IMR-90 (cell line): Measurements from ENCODE around the gene SNAP29. TPM values are rescaled to one million over a fixed set of nuclear protein-coding genes. Genes with fewer than 3 reads are reported as not detected.

Source experiments
- ATAC-seq: fragments of 200-7000 bp; cut with Tn5 transposase; 2 replicates; pipeline ENCODE4 v1.9.1; 2020; ENCODE audit warnings: low read depth, mild to moderate bottlenecking, moderate library complexity
- BruUV-seq: library from RNA; stranded (reverse); fragments of 400-500 nt; replicated peaks from 2 replicates; lab custom pipeline; 2021; lab: Mats Ljungman, UMichigan
- CTCF ChIA-PET: fragments of 300-600 bp; formaldehyde crosslinking; extraction: SDS; loops from one replicate; lab custom pipeline; 2021; ENCODE audit warnings: antibody characterized with exemption; lab: Yijun Ruan, JAX
- POLR2A ChIA-PET: fragments of 300-600 bp; sonication (Branson Sonifier 250); formaldehyde crosslinking; loops from one replicate; lab custom pipeline; 2022; ENCODE audit warnings: antibody characterized with exemption; ENCODE audit not compliant: unreplicated experiment; lab: Charles Lee
- DNase-seq: peaks from one replicate; pipeline ENCODE4 v3.0.0; 2013
- H2AFZ ChIP-seq: replicated peaks from 2 replicates; pipeline ENCODE3; 2013; ENCODE audit warnings: low read length, mild to moderate bottlenecking; ENCODE audit not compliant: poor library complexity
- H2AK5ac ChIP-seq: 2 replicates; pipeline ENCODE4 v1.6.1; 2013; ENCODE audit warnings: low read depth, low read length, inconsistent platforms
- H2AK9ac ChIP-seq: replicated peaks from 2 replicates; pipeline ENCODE3; 2013; ENCODE audit warnings: mild to moderate bottlenecking, low read depth, low read length, moderate library complexity; ENCODE audit not compliant: poor library complexity
- H2BK120ac ChIP-seq: 2 replicates; pipeline ENCODE4 v1.6.1; 2013; ENCODE audit warnings: low read depth, low read length, inconsistent platforms
- H2BK15ac ChIP-seq: 3 replicates; pipeline ENCODE4 v1.6.1; 2013; ENCODE audit warnings: low read depth, low read length, inconsistent platforms
- H2BK20ac ChIP-seq: 2 replicates; pipeline ENCODE4 v1.6.1; 2013; ENCODE audit warnings: low read depth, mild to moderate bottlenecking, inconsistent platforms, low read length, moderate library complexity
- H2BK5ac ChIP-seq: 2 replicates; pipeline ENCODE4 v1.6.1; 2013; ENCODE audit warnings: mild to moderate bottlenecking, low read depth, low read length, inconsistent platforms; ENCODE audit not compliant: poor library complexity, severe bottlenecking
- H3K14ac ChIP-seq: replicated peaks from 2 replicates; pipeline ENCODE4 v1.6.1; 2013; ENCODE audit warnings: low read depth, low read length, inconsistent platforms
- H3K18ac ChIP-seq: 2 replicates; pipeline ENCODE4 v1.6.1; 2013; ENCODE audit warnings: low read depth, low read length, control low read depth
- H3K23ac ChIP-seq: 2 replicates; pipeline ENCODE4 v1.6.1; 2013; ENCODE audit warnings: low read depth, low read length, inconsistent platforms
- H3K27ac ChIP-seq: 2 replicates; pipeline ENCODE4 v1.5.1; 2013; ENCODE audit warnings: mild to moderate bottlenecking, control low read depth, low read length; ENCODE audit not compliant: insufficient read depth
- H3K27me3 ChIP-seq: 2 replicates; pipeline ENCODE4 v1.6.1; 2013; ENCODE audit warnings: low read length; ENCODE audit not compliant: control insufficient read depth, insufficient read depth
- H3K36me3 ChIP-seq: 2 replicates; pipeline ENCODE4 v1.6.1; 2013; ENCODE audit warnings: low read length, mixed read lengths; ENCODE audit not compliant: control insufficient read depth, insufficient read depth
- H3K4ac ChIP-seq: 2 replicates; pipeline ENCODE4 v1.6.1; 2013; ENCODE audit warnings: low read depth, low read length, inconsistent platforms
- H3K4me1 ChIP-seq: 2 replicates; pipeline ENCODE4 v1.6.1; 2013; ENCODE audit warnings: low read length, mixed read lengths; ENCODE audit not compliant: control insufficient read depth, insufficient read depth
- H3K4me2 ChIP-seq: 2 replicates; pipeline ENCODE4 v1.6.1; 2013; ENCODE audit warnings: low read depth, mild to moderate bottlenecking, control low read depth, low read length, moderate library complexity
- H3K4me3 ChIP-seq: 2 replicates; pipeline ENCODE4 v1.5.1; 2013; ENCODE audit warnings: low read depth, mild to moderate bottlenecking, control low read depth, low read length, moderate library complexity; ENCODE audit not compliant: insufficient read depth
- H3K56ac ChIP-seq: 2 replicates; pipeline ENCODE4 v1.6.1; 2013; ENCODE audit warnings: low read length, inconsistent platforms; ENCODE audit not compliant: insufficient read depth; ENCODE audit errors: extremely low read depth
- H3K79me1 ChIP-seq, 2 experiments: 2 replicates each; pipeline ENCODE4 v1.6.1; 2013; ENCODE audit warnings: low read length in 2 of 2, inconsistent platforms in 1 of 2, low read depth in 1 of 2
- H3K9ac ChIP-seq: 2 replicates; pipeline ENCODE4 v1.6.1; 2013; ENCODE audit warnings: low read depth, low read length, control low read depth
- H3K9me1 ChIP-seq: 2 replicates; pipeline ENCODE4 v1.6.1; 2013; ENCODE audit warnings: low read length, inconsistent platforms; ENCODE audit not compliant: insufficient read depth
- H3K9me3 ChIP-seq: 2 replicates; pipeline ENCODE4 v1.6.1; 2013; ENCODE audit warnings: low read length; ENCODE audit not compliant: control insufficient read depth, insufficient read depth
- H4K20me1 ChIP-seq: 2 replicates; pipeline ENCODE4 v1.6.1; 2013; ENCODE audit warnings: low read length, inconsistent platforms; ENCODE audit not compliant: insufficient read depth
- H4K5ac ChIP-seq: 2 replicates; pipeline ENCODE4 v1.6.1; 2013; ENCODE audit warnings: mild to moderate bottlenecking, low read depth, low read length, control low read depth
- H4K8ac ChIP-seq, 2 experiments: 2 replicates each; pipeline ENCODE4 v1.6.1; 2013; ENCODE audit warnings: low read depth in 2 of 2, low read length in 2 of 2, control low read depth in 1 of 2, inconsistent platforms in 1 of 2
- H4K91ac ChIP-seq: 2 replicates; pipeline ENCODE4 v1.6.1; 2013; ENCODE audit warnings: low read depth, low read length, inconsistent platforms; ENCODE audit not compliant: insufficient read depth
- BHLHE40 ChIP-seq: fragments of 150-350 bp; IDR thresholded peaks from 2 replicates; pipeline ENCODE4 v1.6.1; 2016; ENCODE audit warnings: mild to moderate bottlenecking, low read depth, low read length
- CEBPB ChIP-seq: IDR thresholded peaks from 2 replicates; pipeline ENCODE4 v1.6.1; 2012; ENCODE audit warnings: low read depth, low read length, improper control_type of control experiment
- FOS ChIP-seq: fragments of 150-350 bp; IDR thresholded peaks from 2 replicates; pipeline ENCODE4 v1.6.1; 2016; ENCODE audit warnings: low read depth, low read length
- MAFK ChIP-seq: IDR thresholded peaks from 2 replicates; pipeline ENCODE4 v1.6.1; 2012; ENCODE audit warnings: low read depth, low read length, improper control_type of control experiment
- POLR2A ChIP-seq: IDR thresholded peaks from 2 replicates; pipeline ENCODE4 v1.6.1; 2012; ENCODE audit warnings: mild to moderate bottlenecking, low read depth, low read length
- WGBS, 2 experiments: methylation state at CpG; one replicate each; pipeline versions ENCODE4 v1.1.5 to v1.1.7; 2013; ENCODE audit warnings: missing lambda C conversion rate in 2 of 2; ENCODE audit not compliant: insufficient read length in 1 of 2; ENCODE audit errors: extremely low coverage in 2 of 2; 5-methylcytosine and 5-hydroxymethylcytosine counted together
- dilution Hi-C: fragments of 300-500 bp; cut with HindIII; formaldehyde crosslinking; loops from one replicate; pipeline ENCODE4 v1.14.3; 2018; ENCODE audit warnings: low sequenced_read_pairs; ENCODE audit not compliant: unreplicated experiment
- in situ Hi-C: fragments of 300-500 bp; cut with MboI; formaldehyde crosslinking; loops from 3 replicates; pipeline ENCODE4 v1.14.3; 2019; ENCODE audit warnings: low sequenced_read_pairs, inconsistent platforms, mixed read lengths
- intact Hi-C: fragments of 100-400 bp; cut with micrococcal nuclease; formaldehyde crosslinking; loops from 2 replicates; pipeline ENCODE4 v1.10.0; 2022
- polyA plus RNA-seq, 3 experiments: library from polyadenylated mRNA; depleted of rRNA; stranded (reverse); fragments of >200 nt; gene quantifications; 2 replicates each; pipeline ENCODE4 v1.2.3, GENCODE V29; 2012; ENCODE audit warnings: low replicate concordance in 1 of 3
- total RNA-seq: library from RNA; depleted of rRNA; stranded (reverse); fragments of >200 nt; gene quantifications from 2 replicates; pipeline ENCODE4 v1.2.3, GENCODE V29; 2012

SNAP29 gene
- total and polyA plus RNA-seq, 2 of the 4 experiments (the other 2 are of a cell fraction), result 10.6 to 29.5 TPM

GRCh38 chr22:20904008-20904979, 45.5 kb downstream of the SNAP29 start:
- TF ChIP-seq MAFK (peak; percentile 46; the same call in 1 of the 2 replicates), FOS (peak; percentile 98), POLR2A (no peak), BHLHE40 (peak; percentile 79), CEBPB (peak; percentile 100)
- dilution Hi-C loops, result no loop called here
- no peaks in the 10 kb centered on the region for H3K9me3 ChIP-seq
- ChIA-PET CTCF (interaction anchor here (1.0 kb wide), 1 partner anchor 13 kb away, joined by 7 read pairs; the partner anchor contains the start of gene CRKL), POLR2A (no interaction called here)
- no peak overlapping the region for H3K56ac ChIP-seq
- peak overlapping the region; percentile 33 for H3K4me2 ChIP-seq
- peak overlapping the region; percentile 38 for H2BK5ac ChIP-seq
- H3K18ac ChIP-seq, result 0 out of 2 replicates have a peak overlapping the region, but pooled peaks have one; percentile 4
- intact Hi-C loops, result no loop called here
- no peak overlapping the region for H2AK9ac ChIP-seq
- H3K14ac ChIP-seq, result peak overlapping the region; percentile 28; the same call in 1 of the 2 replicates
- peaks cover 10% of the 10 kb centered on the region for H3K4me1 ChIP-seq
- H2AFZ ChIP-seq, result no peak overlapping the region
- H4K91ac ChIP-seq, result peak overlapping the region; percentile 5; the same call in 1 of the 2 replicates
- H2AK5ac ChIP-seq, result peak overlapping the region; percentile 46
- 0 out of 2 replicates have a peak, but pooled peaks cover 10% of the 10 kb centered on the region for H3K9me1 ChIP-seq
- H3K4me3 ChIP-seq, result no peak overlapping the region
- peak overlapping the region; percentile 17; the same call in 1 of the 2 replicates for H3K9ac ChIP-seq
- H3K27me3 ChIP-seq, result no peaks in the 10 kb centered on the region
- no TSS peak for BruUV-seq
- H2BK20ac ChIP-seq, result peak overlapping the region; percentile 7; the same call in 1 of the 2 replicates
- H3K36me3 ChIP-seq, result no peaks in the 10 kb centered on the region
- DNase-seq (peak; percentile 99), ATAC-seq (peak; percentile 96)
- in situ Hi-C loops, result no loop called here
- H2BK120ac ChIP-seq, result peak overlapping the region; percentile 52; the same call in 1 of the 2 replicates
- peak overlapping the region in 1 of 2 experiments; percentile 26; a peak in 1 of 4 replicates for H4K8ac ChIP-seq
- 0 out of 4 replicates have a peak, but pooled peaks cover 0 to 2% of the 10 kb centered on the region in 2 experiments for H3K79me1 ChIP-seq
- peak overlapping the region; percentile 4; the same call in 1 of the 3 replicates for H2BK15ac ChIP-seq
- no peak overlapping the region for H3K23ac ChIP-seq
- no peaks in the 10 kb centered on the region for H4K20me1 ChIP-seq
- peak overlapping the region; percentile 53; the same call in 1 of the 2 replicates for H3K27ac ChIP-seq
- 67% methylated on average over 3 of the region's 7 CpGs; no CpG with 5 or more reads in 1 of the 2 experiments for WGBS, 2 experiments
- peak overlapping the region; percentile 35 for H3K4ac ChIP-seq
- H4K5ac ChIP-seq, result no peak overlapping the region
